Stimulated activated memory B cell treated with anti-CD40 and anti-IgM and Interleukin-4, amounts not matched to agents 10 μg/mL and 1 μg/mL and 100 μg/mL, for 72 hours (primary cell): ENCODE measurements around the gene TAOK2.

ENCODE experiments used
- ATAC-seq: fragments of 150-1000 bp; cut with Tn5 transposase; 2 replicates; pipeline ENCODE4 v1.10.0; 2021
- H3K27ac Mint-ChIP-seq: one replicate; pipeline ENCODE4 v1.8.0; 2022; ENCODE audit warnings: mild to moderate bottlenecking, mixed read lengths
- H3K27me3 Mint-ChIP-seq: one replicate; pipeline ENCODE4 v1.8.0; 2022; ENCODE audit warnings: mixed read lengths
- H3K36me3 Mint-ChIP-seq: one replicate; pipeline ENCODE4 v1.8.0; 2022; ENCODE audit warnings: mixed read lengths
- H3K4me1 Mint-ChIP-seq: one replicate; pipeline ENCODE4 v1.8.0; 2022; ENCODE audit warnings: mixed read lengths
- H3K4me3 Mint-ChIP-seq: one replicate; pipeline ENCODE4 v1.8.0; 2022; ENCODE audit warnings: mild to moderate bottlenecking, moderate library complexity, mixed read lengths
- H3K9me3 Mint-ChIP-seq: one replicate; pipeline ENCODE4 v1.8.0; 2022; ENCODE audit warnings: mixed read lengths

The TAOK2 gene

DNA sequence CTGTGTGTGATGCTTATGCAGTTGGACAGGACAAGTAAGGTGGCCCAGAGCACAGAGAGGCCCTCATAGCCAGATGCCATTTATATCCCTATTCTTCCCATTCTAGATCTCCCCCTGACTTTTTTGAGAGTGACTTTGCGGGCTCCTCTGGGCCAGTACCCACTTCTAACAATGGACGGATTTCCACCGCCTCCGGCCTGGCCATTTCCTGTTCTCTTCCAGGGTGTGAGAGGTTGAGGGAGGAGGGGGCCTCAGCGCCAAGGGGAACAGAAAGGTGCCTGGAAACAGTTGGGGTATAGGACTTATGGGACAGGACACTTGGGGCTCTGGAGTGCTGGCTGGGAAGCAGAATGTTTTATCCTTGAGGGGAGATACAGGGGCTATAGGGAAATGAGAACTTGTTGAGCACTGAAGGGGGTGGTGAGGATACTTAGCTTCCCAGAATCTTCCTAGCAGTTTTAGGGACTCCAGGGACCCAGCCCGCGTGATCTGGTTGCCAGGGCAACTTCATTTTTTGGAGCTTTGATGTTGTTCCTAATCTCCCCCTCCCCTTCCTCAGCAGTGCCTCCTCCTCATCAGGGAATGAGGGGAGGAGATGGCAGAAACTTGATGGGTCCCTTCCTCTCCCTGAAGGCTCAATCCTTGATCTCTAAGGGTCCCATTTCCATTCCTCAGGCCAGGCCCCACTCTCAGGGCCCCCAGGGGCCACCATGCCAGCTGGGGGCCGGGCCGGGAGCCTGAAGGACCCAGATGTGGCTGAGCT is 3.6 kb downstream of the TAOK2 start:
- H3K36me3 Mint-ChIP-seq, result peaks cover 21% of the 10 kb centered on the region
- ATAC-seq, result no peak
- no peaks in the 10 kb centered on the region for H3K9me3 Mint-ChIP-seq

GRCh38 chr16:29978081-29978480 is 4.4 kb downstream of the TAOK2 start:
- no peak for ATAC-seq
- no peaks in the 10 kb centered on the region for H3K27me3 Mint-ChIP-seq
- peaks cover 29% of the 10 kb centered on the region for H3K36me3 Mint-ChIP-seq
- no peak overlapping the region for H3K4me3 Mint-ChIP-seq
- H3K27ac Mint-ChIP-seq, result no peak overlapping the region
- H3K9me3 Mint-ChIP-seq, result no peaks in the 10 kb centered on the region
- peaks cover 37% of the 10 kb centered on the region for H3K4me1 Mint-ChIP-seq

More for the DNA sequence above, 3.6 kb downstream of the TAOK2 start:
- Mint-ChIP-seq H3K4me1 (peaks cover 39% of the 10 kb centered on the region), H3K27me3 (no peaks in the 10 kb centered on the region), H3K4me3 (no peak overlapping the region), H3K27ac (peak overlapping the region; percentile 80)

- Mint-ChIP-seq H3K4me1 (peaks cover 31% of the 10 kb centered on the region), H3K36me3 (peaks cover 35% of the 10 kb centered on the region), H3K9me3 (no peaks in the 10 kb centered on the region), H3K27ac (no peak overlapping the region), H3K27me3 (no peaks in the 10 kb centered on the region), H3K4me3 (no peak overlapping the region)
- no peak for ATAC-seq
Observed at GRCh38 chr16:29978564-29979270, 5.0 kb downstream of the TAOK2 start.

DNA sequence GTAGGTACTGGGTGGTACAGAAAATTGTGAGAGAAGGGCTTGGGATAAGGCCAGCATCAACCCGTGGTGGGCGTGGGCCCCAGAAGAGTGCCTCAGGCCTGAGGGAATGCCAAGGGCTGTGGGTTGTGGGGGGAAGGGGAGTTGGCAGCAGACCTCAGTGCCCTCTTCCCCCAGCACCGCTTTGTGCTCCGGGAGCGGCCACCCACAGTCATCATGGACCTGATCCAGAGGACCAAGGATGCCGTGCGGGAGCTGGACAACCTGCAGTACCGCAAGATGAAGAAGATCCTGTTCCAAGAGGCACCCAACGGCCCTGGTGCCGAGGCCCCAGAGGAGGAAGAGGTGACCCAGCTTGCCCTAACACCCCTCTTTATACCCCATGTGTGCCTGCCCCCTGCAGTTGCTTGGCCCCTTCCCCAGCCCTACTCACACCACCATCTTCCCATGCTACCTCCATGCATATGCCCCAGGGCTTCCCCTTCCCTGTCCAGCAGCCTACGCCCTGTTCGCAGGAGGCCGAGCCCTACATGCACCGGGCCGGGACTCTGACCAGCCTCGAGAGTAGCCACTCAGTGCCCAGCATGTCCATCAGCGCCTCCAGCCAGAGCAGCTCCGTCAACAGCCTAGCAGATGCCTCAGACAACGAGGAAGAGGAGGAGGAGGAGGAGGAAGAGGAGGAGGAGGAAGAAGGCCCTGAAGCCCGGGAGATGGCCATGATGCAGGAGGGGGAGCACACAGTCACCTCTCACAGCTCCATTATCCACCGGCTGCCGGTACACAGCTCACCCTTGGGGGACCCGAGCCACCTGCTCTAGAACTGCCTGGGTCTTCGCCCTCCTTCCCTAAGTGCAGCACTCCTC is 9.1 kb downstream of the TAOK2 start:
- Mint-ChIP-seq H3K27ac (no peak overlapping the region), H3K4me3 (no peak overlapping the region), H3K9me3 (no peaks in the 10 kb centered on the region), H3K36me3 (peaks cover 64% of the 10 kb centered on the region), H3K4me1 (no peaks in the 10 kb centered on the region), H3K27me3 (no peaks in the 10 kb centered on the region)
- no peak for ATAC-seq

- H3K27ac Mint-ChIP-seq, result peak overlapping the region; percentile 7
Observed at GRCh38 chr16:29983420-29984136, 9.9 kb downstream of the TAOK2 start.

GRCh38 chr16:29984137-29984763 is 10.6 kb downstream of the TAOK2 start:
- no peak for ATAC-seq
- H3K36me3 Mint-ChIP-seq, result peaks cover 72% of the 10 kb centered on the region

More at GRCh38 chr16:29983420-29984136, 9.9 kb downstream of the TAOK2 start:
- no peaks in the 10 kb centered on the region for H3K4me1 Mint-ChIP-seq
- no peak overlapping the region for H3K4me3 Mint-ChIP-seq
- no peaks in the 10 kb centered on the region for H3K9me3 Mint-ChIP-seq
- ATAC-seq, result no peak
- no peaks in the 10 kb centered on the region for H3K27me3 Mint-ChIP-seq
- H3K36me3 Mint-ChIP-seq, result peaks cover 72% of the 10 kb centered on the region

DNA sequence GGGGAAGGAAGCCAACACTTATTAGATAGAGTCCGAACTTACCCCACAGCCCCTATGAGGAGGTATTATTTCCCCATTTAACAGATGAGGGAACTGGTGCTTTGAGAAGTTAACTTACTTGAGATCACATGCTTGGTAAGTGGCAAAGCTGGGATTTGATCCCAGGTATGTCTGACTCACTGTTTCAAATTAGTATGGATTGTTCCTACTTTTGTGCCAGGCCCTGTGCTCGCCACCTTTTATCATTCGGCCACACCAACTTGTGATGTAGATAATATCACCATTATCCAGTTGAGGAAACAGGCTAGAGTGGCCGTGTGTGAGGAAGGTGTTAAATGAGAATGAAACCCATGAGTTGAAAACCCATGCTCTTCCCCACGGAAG is 11.1 kb downstream of the TAOK2 start:
- Mint-ChIP-seq H3K27ac (no peak overlapping the region), H3K27me3 (no peaks in the 10 kb centered on the region), H3K4me3 (no peak overlapping the region), H3K36me3 (peaks cover 72% of the 10 kb centered on the region), H3K9me3 (no peaks in the 10 kb centered on the region), H3K4me1 (no peaks in the 10 kb centered on the region)
- ATAC-seq, result no peak

More at GRCh38 chr16:29984137-29984763, 10.6 kb downstream of the TAOK2 start:
- no peaks in the 10 kb centered on the region for H3K4me1 Mint-ChIP-seq
- H3K27me3 Mint-ChIP-seq, result no peaks in the 10 kb centered on the region
- H3K27ac Mint-ChIP-seq, result peak overlapping the region; percentile 7
- no peak overlapping the region for H3K4me3 Mint-ChIP-seq
- no peaks in the 10 kb centered on the region for H3K9me3 Mint-ChIP-seq

- Mint-ChIP-seq H3K9me3 (no peaks in the 10 kb centered on the region), H3K36me3 (peaks cover 67% of the 10 kb centered on the region), H3K4me3 (no peak overlapping the region), H3K27ac (no peak overlapping the region), H3K4me1 (no peaks in the 10 kb centered on the region), H3K27me3 (no peaks in the 10 kb centered on the region)
- no peak for ATAC-seq
Observed at GRCh38 chr16:29985271-29985811, 11.7 kb downstream of the TAOK2 start.

DNA sequence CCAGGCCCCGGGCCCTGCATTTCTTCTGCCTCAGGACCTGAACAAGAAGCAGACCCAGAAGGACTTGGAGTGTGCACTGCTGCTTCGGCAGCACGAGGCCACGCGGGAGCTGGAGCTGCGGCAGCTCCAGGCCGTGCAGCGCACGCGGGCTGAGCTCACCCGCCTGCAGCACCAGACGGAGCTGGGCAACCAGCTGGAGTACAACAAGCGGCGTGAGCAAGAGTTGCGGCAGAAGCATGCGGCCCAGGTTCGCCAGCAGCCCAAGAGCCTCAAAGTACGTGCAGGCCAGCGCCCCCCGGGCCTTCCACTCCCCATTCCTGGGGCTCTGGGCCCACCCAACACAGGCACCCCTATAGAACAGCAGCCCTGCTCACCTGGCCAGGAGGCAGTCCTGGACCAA is 12.6 kb downstream of the TAOK2 start:
- Mint-ChIP-seq H3K4me3 (no peak overlapping the region), H3K4me1 (no peaks in the 10 kb centered on the region), H3K36me3 (peaks cover 69% of the 10 kb centered on the region), H3K27ac (no peak overlapping the region), H3K9me3 (no peaks in the 10 kb centered on the region), H3K27me3 (no peaks in the 10 kb centered on the region)
- ATAC-seq, result no peak

DNA sequence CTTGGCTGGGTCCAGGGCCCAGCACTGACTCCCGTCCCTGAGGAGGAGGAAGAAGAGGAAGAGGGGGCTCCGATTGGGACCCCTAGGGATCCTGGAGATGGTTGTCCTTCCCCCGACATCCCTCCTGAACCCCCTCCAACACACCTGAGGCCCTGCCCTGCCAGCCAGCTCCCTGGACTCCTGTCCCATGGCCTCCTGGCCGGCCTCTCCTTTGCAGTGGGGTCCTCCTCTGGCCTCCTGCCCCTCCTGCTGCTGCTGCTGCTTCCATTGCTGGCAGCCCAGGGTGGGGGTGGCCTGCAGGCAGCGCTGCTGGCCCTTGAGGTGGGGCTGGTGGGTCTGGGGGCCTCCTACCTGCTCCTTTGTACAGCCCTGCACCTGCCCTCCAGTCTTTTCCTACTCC is 13.3 kb downstream of the TAOK2 start:
- Mint-ChIP-seq H3K36me3 (peaks cover 69% of the 10 kb centered on the region), H3K9me3 (no peaks in the 10 kb centered on the region), H3K27ac (no peak overlapping the region), H3K4me3 (no peak overlapping the region), H3K4me1 (no peaks in the 10 kb centered on the region), H3K27me3 (no peaks in the 10 kb centered on the region)
- no peak for ATAC-seq

- Mint-ChIP-seq H3K4me3 (no peak overlapping the region), H3K27ac (no peak overlapping the region), H3K27me3 (no peaks in the 10 kb centered on the region), H3K4me1 (no peaks in the 10 kb centered on the region), H3K9me3 (no peaks in the 10 kb centered on the region), H3K36me3 (peaks cover 66% of the 10 kb centered on the region)
- ATAC-seq, result no peak
Observed at GRCh38 chr16:29987371-29988085, 13.9 kb downstream of the TAOK2 start.

DNA sequence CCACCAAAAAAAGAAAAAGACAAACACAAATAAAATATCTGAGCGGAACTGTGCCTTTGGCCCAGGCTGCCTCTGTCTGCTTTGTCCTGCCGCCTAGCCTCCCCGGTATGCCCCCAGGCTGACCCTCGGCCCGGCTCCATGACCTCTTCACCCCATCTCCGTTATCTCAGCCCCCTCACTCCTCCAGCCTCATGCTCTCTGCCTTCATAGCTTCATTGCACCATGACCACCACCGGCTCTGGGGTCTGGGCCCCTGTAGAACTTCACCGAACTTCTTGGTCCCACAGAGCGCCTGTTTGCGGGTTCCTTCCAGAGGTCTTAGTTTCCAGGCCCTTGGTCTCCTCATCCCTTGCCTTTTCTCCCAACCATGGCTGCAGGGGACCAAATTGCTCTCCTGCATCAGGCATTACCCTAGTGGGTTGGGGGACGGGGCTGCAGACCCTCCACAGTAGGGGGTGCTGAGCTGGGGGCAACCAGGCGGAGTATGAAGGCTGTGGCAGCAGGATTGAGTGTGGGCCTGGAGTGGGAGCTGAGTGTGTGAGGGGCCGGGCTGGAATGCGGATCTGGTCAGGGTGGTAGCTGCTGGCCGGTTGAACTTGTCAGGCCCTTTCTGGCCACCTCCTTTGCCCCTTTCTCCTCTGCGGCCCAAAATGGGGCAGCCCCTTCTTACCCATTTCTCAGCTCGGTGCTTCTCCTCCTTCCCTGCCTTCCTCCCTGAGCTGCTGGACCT is 14.8 kb downstream of the TAOK2 start:
- Mint-ChIP-seq H3K27me3 (no peaks in the 10 kb centered on the region), H3K27ac (no peak overlapping the region), H3K4me3 (no peak overlapping the region), H3K9me3 (no peaks in the 10 kb centered on the region), H3K36me3 (peaks cover 59% of the 10 kb centered on the region), H3K4me1 (no peaks in the 10 kb centered on the region)
- ATAC-seq, result no peak

DNA sequence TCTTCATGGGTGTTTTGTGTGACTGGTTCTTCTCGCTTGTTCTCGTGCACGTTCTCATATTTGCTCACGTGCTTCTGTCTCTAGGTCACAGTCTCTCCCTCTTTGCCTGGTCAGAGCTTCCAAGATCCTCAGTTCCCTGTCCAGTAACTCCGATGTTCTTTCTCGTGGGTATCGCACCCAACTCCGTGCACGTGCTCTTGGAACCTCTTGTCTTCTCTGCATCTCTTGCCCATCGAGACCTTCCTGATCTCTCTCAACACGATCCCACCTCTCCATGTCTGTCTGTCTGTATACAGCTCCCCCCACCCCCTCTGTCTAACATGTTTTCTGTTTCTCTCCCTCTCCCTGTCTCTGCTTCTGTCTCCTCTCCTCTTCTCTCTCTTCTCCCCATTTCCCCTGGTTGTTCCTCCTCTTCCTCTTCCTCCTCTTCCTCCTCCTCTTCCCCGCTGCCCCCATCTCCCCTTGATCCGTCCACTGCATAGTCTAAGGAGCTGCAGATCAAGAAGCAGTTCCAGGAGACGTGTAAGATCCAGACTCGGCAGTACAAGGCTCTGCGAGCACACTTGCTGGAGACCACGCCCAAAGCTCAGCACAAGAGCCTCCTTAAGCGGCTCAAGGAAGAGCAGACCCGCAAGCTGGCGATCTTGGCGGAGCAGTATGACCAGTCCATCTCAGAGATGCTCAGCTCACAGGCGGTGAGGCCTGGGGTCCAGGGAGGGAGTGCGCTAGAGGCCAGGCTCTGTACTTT is 15.6 kb downstream of the TAOK2 start:
- H3K27ac Mint-ChIP-seq, result no peak overlapping the region
- ATAC-seq, result no peak
- H3K36me3 Mint-ChIP-seq, result peaks cover 58% of the 10 kb centered on the region
- H3K4me1 Mint-ChIP-seq, result peaks cover 7% of the 10 kb centered on the region
- H3K27me3 Mint-ChIP-seq, result no peaks in the 10 kb centered on the region
- no peak overlapping the region for H3K4me3 Mint-ChIP-seq
- no peaks in the 10 kb centered on the region for H3K9me3 Mint-ChIP-seq
